Hepatic stellate cell (primary cell): ENCODE measurements around the gene RNASEL.

Experiments
- DNase-seq: peaks from one replicate; pipeline ENCODE4 v3.0.0; 2011; ENCODE audit warnings: low spot score

Gene RNASEL

GRCh38 chr1:182600036-182600713 lies 11.1 kb upstream of the RNASEL start:
- DNase-seq: no peak

GRCh38 chr1:182599339-182599738 lies 10.3 kb upstream of the RNASEL start:
- DNase-seq: no peak

GRCh38 chr1:182598296-182598695 lies 9.2 kb upstream of the RNASEL start:
- no peak for DNase-seq

GRCh38 chr1:182596934-182597333 lies 7.9 kb upstream of the RNASEL start:
- DNase-seq: no peak

- peak; percentile 79 for DNase-seq
Measured at GRCh38 chr1:182595641-182596240, 6.7 kb upstream of the RNASEL start.

GRCh38 chr1:182589931-182590330 lies 875 bp upstream of the RNASEL start:
- DNase-seq: no peak

GRCh38 chr1:182589520-182589919 lies 464 bp upstream of the RNASEL start:
- DNase-seq: no peak

GRCh38 chr1:182587666-182588499 lies 1.2 kb downstream of the RNASEL start:
- no peak for DNase-seq

- no peak for DNase-seq
Measured at GRCh38 chr1:182587093-182587492, 2.0 kb downstream of the RNASEL start.

GRCh38 chr1:182586380-182586779 lies 2.7 kb downstream of the RNASEL start:
- no peak for DNase-seq

GRCh38 chr1:182584746-182585145 lies 4.3 kb downstream of the RNASEL start:
- DNase-seq: no peak

- no peak for DNase-seq
Measured at GRCh38 chr1:182580736-182581135, 8.3 kb downstream of the RNASEL start.

- peak; percentile 34 for DNase-seq
Measured at GRCh38 chr1:182575540-182576149, 13.4 kb downstream of the RNASEL start.

- DNase-seq: no peak
Measured at GRCh38 chr1:182574156-182574555, 14.9 kb downstream of the RNASEL start.

GRCh38 chr1:182570611-182570970 lies 18.5 kb downstream of the RNASEL start:
- no peak for DNase-seq

GRCh38 chr1:182569939-182570610 lies 19.0 kb downstream of the RNASEL start:
- DNase-seq: no peak

- no peak for DNase-seq
Measured at GRCh38 chr1:182568647-182569284, 20.3 kb downstream of the RNASEL start.

GRCh38 chr1:182567629-182568028 lies 21.4 kb downstream of the RNASEL start:
- no peak for DNase-seq

GRCh38 chr1:182565537-182565936 lies 23.5 kb downstream of the RNASEL start:
- DNase-seq: no peak

- DNase-seq: no peak
Measured at GRCh38 chr1:182564406-182565004, 24.6 kb downstream of the RNASEL start.

- no peak for DNase-seq
Measured at GRCh38 chr1:182563095-182563494, 26.0 kb downstream of the RNASEL start.
